Upper lobe of left lung (tissue), 6 donors: Measurements from ENCODE around the gene MLIP. TPM values are rescaled to one million over a fixed set of nuclear protein-coding genes. Genes with fewer than 3 reads are reported as not detected.

ENCODE experiments used
- ATAC-seq, 2 donors: fragments of 200-7000 bp; cut with Tn5 transposase; one replicate each; pipeline ENCODE4 v1.9.1; 2022; ENCODE audit warnings: mild to moderate bottlenecking in 2 of 2, moderate library complexity in 2 of 2; ENCODE audit not compliant: low FRiP score in 2 of 2
- DNase-seq, 2 donors: peaks; one replicate each; pipeline ENCODE4 v3.0.0-alpha.2; 2019 to 2020
- H3K27ac ChIP-seq, 4 donors: fragments of 200-600 bp; sonication (generic); one replicate each; pipeline ENCODE4 v1.5.1; 2016 to 2019
- H3K27me3 ChIP-seq, 4 donors: fragments of 200-600 bp; sonication (generic); one replicate each; pipeline ENCODE4 v1.5.1; 2017 to 2019
- H3K36me3 ChIP-seq, 4 donors: fragments of 200-600 bp; sonication (generic); one replicate each; pipeline ENCODE4 v1.5.1; 2016 to 2019
- H3K4me1 ChIP-seq, 4 donors: fragments of 200-600 bp; sonication (generic); one replicate each; pipeline ENCODE4 v1.5.1; 2018 to 2019
- H3K4me3 ChIP-seq, 4 donors: fragments of 200-600 bp; sonication (generic); one replicate each; pipeline ENCODE4 v1.5.1; 2017 to 2019; ENCODE audit warnings: mild to moderate bottlenecking in 2 of 4, moderate library complexity in 1 of 4
- H3K9me3 ChIP-seq, 4 donors: fragments of 200-600 bp; sonication (generic); one replicate each; pipeline ENCODE4 v1.5.1; 2018 to 2019
- EP300 ChIP-seq, 4 donors: sonication (generic); formaldehyde crosslinking; IDR thresholded peaks; one replicate each; pipeline ENCODE4 v1.5.1; 2017; ENCODE audit warnings: antibody characterized with exemption in 4 of 4, control low read depth in 2 of 4
- POLR2A ChIP-seq, 4 donors: fragments of 450-650 bp; IDR thresholded peaks; one replicate each; pipeline ENCODE4 v1.5.1; 2016 to 2017; ENCODE audit warnings: antibody characterized with exemption in 4 of 4, mild to moderate bottlenecking in 2 of 4
- POLR2AphosphoS5 ChIP-seq, 2 donors: sonication (generic); formaldehyde crosslinking; IDR thresholded peaks; one replicate each; pipeline ENCODE4 v1.5.1; 2017; ENCODE audit warnings: antibody characterized with exemption in 2 of 2
- WGBS, 2 donors: methylation state at CpG; one replicate each; pipeline ENCODE4 v1.1.5; 2017 to 2018; 5-methylcytosine and 5-hydroxymethylcytosine counted together
- total RNA-seq, 6 donors: library from RNA; depleted of rRNA in 4 of 6; stranded (reverse); fragments of >200 nt in 4 of 6; gene quantifications; one replicate each; pipeline versions ENCODE4 v1.1.0 to v1.2.1, GENCODE V29; 2016 to 2021
- TF ChIP-seq, protein P1 (sequence below), 6 experiments: fragments of 450-650 bp in 4 of 6; fragments of 200-600 bp in 2 of 6; sonication (generic) in 2 of 6; IDR thresholded peaks; one replicate each; pipeline ENCODE4 v1.5.1; 2016 to 2019; ENCODE audit warnings: antibody characterized with exemption in 6 of 6
- donor health status: DM: no; HTN: no; CAD: no; lungs with moderate emphysema.
- donor health status: DM: no; HTN: yes; CAD: no; lungs with severe emphysema.

The MLIP gene
- total RNA-seq, 6 donors from 2014 or later = 0.47 to 1.3 (median 0.77) TPM; not detected in 2

DNA sequence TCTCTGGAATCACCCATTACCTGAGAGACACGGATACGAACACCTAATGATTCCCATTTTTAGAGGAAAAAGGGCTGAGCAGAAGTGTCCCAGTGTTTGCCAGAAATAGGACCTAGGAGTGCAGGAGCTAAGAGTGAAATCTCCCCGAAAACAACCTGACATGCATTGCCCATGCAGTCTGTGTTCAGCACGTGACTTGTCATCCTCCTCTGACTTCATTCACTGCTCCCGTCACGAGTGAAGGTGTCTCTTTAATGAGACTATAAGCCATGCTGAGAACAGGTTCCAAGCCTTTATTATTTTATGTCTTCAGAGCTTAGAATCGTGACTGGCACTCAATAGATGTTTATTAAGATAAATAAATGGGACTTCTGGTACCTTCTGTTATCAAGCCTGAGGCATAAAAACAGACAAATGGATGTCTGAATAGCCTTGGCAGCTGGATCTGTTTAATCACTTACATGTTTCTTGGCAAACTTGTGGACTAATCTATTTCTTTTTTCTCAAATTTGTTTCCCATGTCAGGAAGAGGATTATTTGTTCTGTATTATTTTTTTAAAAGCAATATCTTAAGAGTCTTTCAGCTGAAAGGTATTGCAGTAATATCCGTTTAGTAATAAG, 3.7 kb upstream of the MLIP start:
- H3K36me3 ChIP-seq = no peaks in the 10 kb centered on the region
- DNase-seq = no peak
- TF ChIP-seq POLR2AphosphoS5 (IDR thresholded peaks at IDR 0.05) (no peak), EP300 (IDR thresholded peaks at IDR 0.05) (no peak), POLR2A (IDR thresholded peaks at IDR 0.05) (no peak)
- TF ChIP-seq, protein P1, sequence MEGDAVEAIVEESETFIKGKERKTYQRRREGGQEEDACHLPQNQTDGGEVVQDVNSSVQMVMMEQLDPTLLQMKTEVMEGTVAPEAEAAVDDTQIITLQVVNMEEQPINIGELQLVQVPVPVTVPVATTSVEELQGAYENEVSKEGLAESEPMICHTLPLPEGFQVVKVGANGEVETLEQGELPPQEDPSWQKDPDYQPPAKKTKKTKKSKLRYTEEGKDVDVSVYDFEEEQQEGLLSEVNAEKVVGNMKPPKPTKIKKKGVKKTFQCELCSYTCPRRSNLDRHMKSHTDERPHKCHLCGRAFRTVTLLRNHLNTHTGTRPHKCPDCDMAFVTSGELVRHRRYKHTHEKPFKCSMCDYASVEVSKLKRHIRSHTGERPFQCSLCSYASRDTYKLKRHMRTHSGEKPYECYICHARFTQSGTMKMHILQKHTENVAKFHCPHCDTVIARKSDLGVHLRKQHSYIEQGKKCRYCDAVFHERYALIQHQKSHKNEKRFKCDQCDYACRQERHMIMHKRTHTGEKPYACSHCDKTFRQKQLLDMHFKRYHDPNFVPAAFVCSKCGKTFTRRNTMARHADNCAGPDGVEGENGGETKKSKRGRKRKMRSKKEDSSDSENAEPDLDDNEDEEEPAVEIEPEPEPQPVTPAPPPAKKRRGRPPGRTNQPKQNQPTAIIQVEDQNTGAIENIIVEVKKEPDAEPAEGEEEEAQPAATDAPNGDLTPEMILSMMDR (IDR thresholded peaks at IDR 0.05) = no peak
- ATAC-seq = no peak
- H3K4me3 ChIP-seq = no peak overlapping the region
- no peaks in the 10 kb centered on the region for H3K9me3 ChIP-seq
- H3K27me3 ChIP-seq = no peaks in the 10 kb centered on the region
- H3K27ac ChIP-seq = no peak overlapping the region
- 76 to 77% methylated on average over 8 of the region's 8 CpGs for WGBS, 2 donors
- H3K4me1 ChIP-seq = no peaks in the 10 kb centered on the region

DNA sequence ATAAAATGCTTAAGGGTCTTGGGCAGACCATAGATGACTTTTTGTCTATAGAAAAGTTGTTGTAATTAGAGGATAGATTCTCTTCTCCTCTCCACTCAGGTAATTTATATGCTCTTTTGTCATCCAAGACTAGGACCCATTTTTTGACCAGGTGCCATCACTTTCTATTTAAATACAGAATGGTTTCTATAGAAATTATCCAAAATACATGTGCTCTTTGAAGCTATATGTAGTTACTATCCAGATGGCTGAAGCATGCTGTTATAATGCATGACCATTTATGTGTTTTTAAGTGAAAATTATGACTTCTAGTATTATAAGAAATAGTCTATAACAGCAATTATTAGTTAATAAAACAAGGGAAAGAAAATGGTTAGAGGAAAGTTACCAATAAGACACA, 3.0 kb upstream of the MLIP start:
- no peaks in the 10 kb centered on the region for H3K4me1 ChIP-seq
- no peaks in the 10 kb centered on the region for H3K36me3 ChIP-seq
- TF ChIP-seq EP300 (IDR thresholded peaks at IDR 0.05) (no peak), POLR2AphosphoS5 (IDR thresholded peaks at IDR 0.05) (no peak), POLR2A (IDR thresholded peaks at IDR 0.05) (no peak)
- TF ChIP-seq, protein P1 (IDR thresholded peaks at IDR 0.05) = no peak
- no peaks in the 10 kb centered on the region for H3K9me3 ChIP-seq
- no peak for ATAC-seq
- no peak overlapping the region for H3K4me3 ChIP-seq
- no peak overlapping the region for H3K27ac ChIP-seq
- no peak for DNase-seq
- no peaks in the 10 kb centered on the region for H3K27me3 ChIP-seq

DNA sequence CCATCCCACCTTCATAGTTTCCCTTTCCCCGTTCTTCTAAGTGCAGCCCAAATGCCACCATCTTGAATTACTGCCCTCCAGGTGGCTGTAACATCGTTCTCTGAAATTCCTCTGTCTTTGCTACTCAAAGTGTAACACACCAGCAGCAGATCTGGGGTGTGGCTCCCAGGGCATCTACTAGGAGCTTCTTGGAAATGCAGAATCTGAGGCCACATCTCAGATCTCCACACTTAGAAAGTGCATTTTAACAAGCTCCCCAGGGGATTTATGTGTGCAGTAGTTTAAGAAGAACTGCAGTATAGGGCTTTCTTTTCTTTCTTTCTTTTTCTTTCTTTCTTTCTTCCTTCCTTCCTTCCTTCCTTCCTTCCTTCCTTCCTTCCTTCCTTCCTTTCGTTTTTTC, 1.7 kb upstream of the MLIP start:
- no peak for ATAC-seq
- no peaks in the 10 kb centered on the region for H3K9me3 ChIP-seq
- H3K4me3 ChIP-seq = no peak overlapping the region
- H3K27ac ChIP-seq = no peak overlapping the region
- WGBS, 2 donors = 78 to 81% methylated on average over 3 of the region's 3 CpGs
- H3K36me3 ChIP-seq = no peaks in the 10 kb centered on the region
- TF ChIP-seq POLR2A (IDR thresholded peaks at IDR 0.05) (no peak), EP300 (IDR thresholded peaks at IDR 0.05) (no peak), POLR2AphosphoS5 (IDR thresholded peaks at IDR 0.05) (no peak)
- TF ChIP-seq, protein P1 (IDR thresholded peaks at IDR 0.05) = no peak
- H3K27me3 ChIP-seq = no peaks in the 10 kb centered on the region
- no peak for DNase-seq
- no peaks in the 10 kb centered on the region for H3K4me1 ChIP-seq

DNA sequence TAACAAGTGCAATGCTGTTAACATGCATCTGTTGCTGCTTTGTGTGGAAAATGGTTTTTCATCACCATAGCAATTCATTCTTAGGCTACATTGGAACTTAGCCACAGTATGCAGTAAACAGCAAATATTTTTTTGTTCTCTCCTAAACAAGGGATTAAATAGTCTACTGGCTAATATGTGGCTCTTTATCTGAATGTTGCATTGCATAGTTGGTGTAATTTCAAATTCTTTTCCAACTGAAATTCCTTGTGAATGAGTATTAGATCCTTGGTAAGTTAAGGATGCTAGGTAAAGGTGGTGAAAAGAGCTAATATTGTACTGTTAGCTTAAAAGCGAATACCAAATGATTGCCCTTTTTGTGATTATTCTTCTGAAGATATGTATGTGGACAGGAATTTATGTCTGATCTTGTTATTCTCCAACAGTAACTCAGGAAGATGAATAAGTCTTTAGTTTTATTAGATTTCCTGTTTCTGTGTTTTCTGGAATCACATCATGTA, 958 bp downstream of the MLIP start:
- no peak for TF ChIP-seq EP300 (IDR thresholded peaks at IDR 0.05)
- TF ChIP-seq POLR2A (IDR thresholded peaks at IDR 0.05) = no peak
- no peak for TF ChIP-seq POLR2AphosphoS5 (IDR thresholded peaks at IDR 0.05)
- TF ChIP-seq, protein P1 (IDR thresholded peaks at IDR 0.05) = no peak
- no peak for DNase-seq
- WGBS, 2 donors = 87 to 89% methylated on average over 1 of the region's 1 CpG

DNA sequence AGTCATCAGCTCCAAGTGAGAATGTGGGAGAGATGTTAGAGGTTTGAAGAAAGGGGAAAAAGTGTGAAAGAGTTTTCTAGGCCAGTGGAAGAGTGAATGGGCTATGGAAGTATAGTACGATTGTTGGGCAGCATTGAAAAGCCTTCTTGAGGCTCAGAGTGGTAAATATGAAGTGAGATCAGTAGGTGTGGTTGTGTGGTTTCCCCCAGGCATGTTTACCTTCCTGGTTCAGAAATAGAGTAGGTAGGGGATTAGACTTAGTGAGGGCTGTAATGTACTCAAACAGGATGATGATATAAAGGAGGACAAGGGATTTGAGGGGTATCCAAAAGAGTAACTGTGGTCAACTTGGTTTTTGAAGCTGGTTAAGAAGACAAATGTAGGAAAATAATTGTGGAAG, 3.7 kb downstream of the MLIP start:
- ATAC-seq (no peak), DNase-seq (no peak)
- H3K27me3 ChIP-seq = no peaks in the 10 kb centered on the region
- WGBS, 2 donors = 79% methylated on average over 1 of the region's 1 CpG
- H3K4me1 ChIP-seq = no peaks in the 10 kb centered on the region
- no peak overlapping the region for H3K27ac ChIP-seq
- no peaks in the 10 kb centered on the region for H3K36me3 ChIP-seq
- TF ChIP-seq EP300 (IDR thresholded peaks at IDR 0.05) (no peak), POLR2AphosphoS5 (IDR thresholded peaks at IDR 0.05) (no peak), POLR2A (IDR thresholded peaks at IDR 0.05) (no peak)
- TF ChIP-seq, protein P1 (IDR thresholded peaks at IDR 0.05) = no peak
- no peaks in the 10 kb centered on the region for H3K9me3 ChIP-seq
- no peak overlapping the region for H3K4me3 ChIP-seq

More for the DNA sequence above, 958 bp downstream of the MLIP start:
- H3K9me3 ChIP-seq = no peaks in the 10 kb centered on the region
- no peaks in the 10 kb centered on the region for H3K27me3 ChIP-seq
- no peak for ATAC-seq
- no peaks in the 10 kb centered on the region for H3K36me3 ChIP-seq
- H3K4me1 ChIP-seq = no peaks in the 10 kb centered on the region
- H3K4me3 ChIP-seq = no peak overlapping the region
- H3K27ac ChIP-seq = no peak overlapping the region
